HG02840 (cell line): ENCODE measurements around the gene COBL.

Experiments used
- ATAC-seq: cut with Tn5 transposase; IDR thresholded peaks from one replicate; pipeline ENCODE4 v1.9.1; 2021; ENCODE audit warnings: mild to moderate bottlenecking, moderate library complexity, moderate number of reproducible peaks; ENCODE audit not compliant: unreplicated experiment, low FRiP score

Gene COBL

GRCh38 chr7:51307651-51308210, 8.9 kb downstream of the COBL start:
- ATAC-seq: no peak

GRCh38 chr7:51306761-51307160, 9.8 kb downstream of the COBL start:
- no peak for ATAC-seq

- no peak for ATAC-seq
Measured at GRCh38 chr7:51304729-51305128, 11.9 kb downstream of the COBL start.

- no peak for ATAC-seq
Measured at GRCh38 chr7:51303142-51303525, 13.5 kb downstream of the COBL start.

- no peak for ATAC-seq
Measured at GRCh38 chr7:51301806-51302205, 14.8 kb downstream of the COBL start.

- no peak for ATAC-seq
Measured at GRCh38 chr7:51300762-51301674, 15.6 kb downstream of the COBL start.

GRCh38 chr7:51299391-51300133, 17.0 kb downstream of the COBL start:
- ATAC-seq: no peak

GRCh38 chr7:51298912-51299311, 17.7 kb downstream of the COBL start:
- no peak for ATAC-seq

- ATAC-seq: no peak
Measured at GRCh38 chr7:51297986-51298385, 18.6 kb downstream of the COBL start.

- ATAC-seq: no peak
Measured at GRCh38 chr7:51295440-51296245, 21.0 kb downstream of the COBL start.

- no peak for ATAC-seq
Measured at GRCh38 chr7:51292596-51292995, 24.0 kb downstream of the COBL start.

- no peak for ATAC-seq
Measured at GRCh38 chr7:51290702-51291540, 25.7 kb downstream of the COBL start.

GRCh38 chr7:51290304-51290637, 26.3 kb downstream of the COBL start:
- no peak for ATAC-seq

GRCh38 chr7:51289623-51290303, 26.8 kb downstream of the COBL start:
- ATAC-seq: no peak

- no peak for ATAC-seq
Measured at GRCh38 chr7:51288896-51289622, 27.6 kb downstream of the COBL start.

GRCh38 chr7:51286401-51286800, 30.2 kb downstream of the COBL start:
- ATAC-seq: no peak

- ATAC-seq: no peak
Measured at GRCh38 chr7:51280156-51280555, 36.5 kb downstream of the COBL start.

GRCh38 chr7:51279391-51280023, 37.1 kb downstream of the COBL start:
- no peak for ATAC-seq
